SK-N-SH treated with all-trans-retinoic acid at 6 μM for 48 hours (cell line): ENCODE results near the gene GGTLC1.

Source experiments
- ATAC-seq: fragments of 200-7000 bp; cut with Tn5 transposase; 3 replicates; pipeline ENCODE4 v1.9.1; 2020; ENCODE audit warnings: mild to moderate bottlenecking, moderate library complexity
- ARNTL ChIP-seq: fragments of 450-650 bp; formaldehyde crosslinking; IDR thresholded peaks from 2 replicates; pipeline ENCODE4 v1.5.0; 2020; ENCODE audit warnings: low read depth, mild to moderate bottlenecking, moderate library complexity, borderline replicate concordance
- BACH2 ChIP-seq: fragments of 250-450 bp; sonication (Bioruptor Pico); IDR thresholded peaks from 2 replicates; pipeline ENCODE4 v1.9.0; 2021; ENCODE audit warnings: mild to moderate bottlenecking, borderline replicate concordance
- CREB5 ChIP-seq: fragments of 250-450 bp; sonication (Bioruptor Pico); IDR thresholded peaks from 2 replicates; pipeline ENCODE4 v1.5.1; 2020; ENCODE audit warnings: low read depth, mild to moderate bottlenecking, moderate library complexity
- CSDC2 ChIP-seq: fragments of 250-450 bp; sonication (Bioruptor Pico); IDR thresholded peaks from 2 replicates; pipeline ENCODE4 v1.5.0; 2020; ENCODE audit warnings: mild to moderate bottlenecking, moderate library complexity
- CSRNP3 ChIP-seq: fragments of 250-450 bp; sonication (Bioruptor Pico); IDR thresholded peaks from 2 replicates; pipeline ENCODE4 v1.5.1; 2021; ENCODE audit warnings: mild to moderate bottlenecking, moderate library complexity
- ESRRG ChIP-seq: fragments of 250-450 bp; sonication (Bioruptor Pico); IDR thresholded peaks from 2 replicates; pipeline ENCODE4 v1.6.1; 2021; ENCODE audit warnings: mild to moderate bottlenecking
- ISL1 ChIP-seq: fragments of 250-450 bp; sonication (Bioruptor Pico); IDR thresholded peaks from 2 replicates; pipeline ENCODE4 v2.1.2; 2022; ENCODE audit warnings: mild to moderate bottlenecking, moderate library complexity
- OSR1 ChIP-seq: fragments of 250-450 bp; sonication (Bioruptor Pico); IDR thresholded peaks from 2 replicates; pipeline ENCODE4 v1.8.0; 2022; ENCODE audit warnings: moderate library complexity, mild to moderate bottlenecking, inconsistent platforms
- PATZ1 ChIP-seq: fragments of 250-450 bp; sonication (Bioruptor Pico); IDR thresholded peaks from 2 replicates; pipeline ENCODE4 v1.8.0; 2020; ENCODE audit warnings: mild to moderate bottlenecking, moderate library complexity, borderline replicate concordance
- POU6F1 ChIP-seq: fragments of 250-450 bp; sonication (Bioruptor Pico); IDR thresholded peaks from 2 replicates; pipeline ENCODE4 v1.8.0; 2021; ENCODE audit warnings: low read depth, mild to moderate bottlenecking, moderate library complexity, borderline replicate concordance
- PPARA ChIP-seq: fragments of 250-450 bp; sonication (Bioruptor Pico); IDR thresholded peaks from 2 replicates; pipeline ENCODE4 v1.5.0; 2020; ENCODE audit warnings: mild to moderate bottlenecking, borderline replicate concordance
- RARB ChIP-seq: fragments of 250-450 bp; sonication (Bioruptor Pico); IDR thresholded peaks from 2 replicates; pipeline ENCODE4 v1.8.0; 2021; ENCODE audit warnings: mild to moderate bottlenecking, moderate library complexity
- SNAI2 ChIP-seq: fragments of 250-450 bp; sonication (Bioruptor Pico); IDR thresholded peaks from 2 replicates; pipeline ENCODE4 v1.5.0; 2020; ENCODE audit warnings: mild to moderate bottlenecking, moderate library complexity
- TOX ChIP-seq: fragments of 250-450 bp; sonication (Bioruptor Pico); IDR thresholded peaks from 2 replicates; pipeline ENCODE4 v1.8.0; 2021; ENCODE audit warnings: mild to moderate bottlenecking, moderate library complexity, borderline replicate concordance
- ZC3H10 ChIP-seq: fragments of 250-450 bp; sonication (Bioruptor Pico); IDR thresholded peaks from 2 replicates; pipeline ENCODE4 v1.5.1; 2021; ENCODE audit warnings: mild to moderate bottlenecking, moderate library complexity
- ZFP3 ChIP-seq: fragments of 250-450 bp; sonication (Bioruptor Pico); IDR thresholded peaks from 2 replicates; pipeline ENCODE4 v1.5.0; 2020; ENCODE audit warnings: mild to moderate bottlenecking, moderate library complexity
- ZFP30 ChIP-seq: fragments of 450-650 bp; formaldehyde crosslinking; IDR thresholded peaks from 2 replicates; pipeline ENCODE4 v1.5.0; 2022; ENCODE audit warnings: mild to moderate bottlenecking, moderate library complexity
- ZNF565 ChIP-seq: fragments of 450-650 bp; formaldehyde crosslinking; conservative IDR thresholded peaks from 2 replicates; pipeline ENCODE4 v1.5.0; 2020; ENCODE audit warnings: low read depth, mild to moderate bottlenecking, moderate library complexity
- ZNF70 ChIP-seq: fragments of 450-650 bp; formaldehyde crosslinking; IDR thresholded peaks from 2 replicates; pipeline ENCODE4 v1.5.0; 2020; ENCODE audit warnings: mild to moderate bottlenecking, moderate library complexity
- ZNF8 ChIP-seq: fragments of 450-650 bp; formaldehyde crosslinking; IDR thresholded peaks from 2 replicates; pipeline ENCODE4 v1.5.0; 2020; ENCODE audit warnings: mild to moderate bottlenecking, moderate library complexity

Gene GGTLC1

GRCh38 chr20:24022621-24023180 lies 34.1 kb upstream of the GGTLC1 start:
- no peak for ATAC-seq
- TF ChIP-seq ISL1 (no peak), PATZ1 (CRISPR knock-in tag) (no peak), OSR1 (no peak), ZC3H10 (CRISPR knock-in tag) (no peak), CSDC2 (CRISPR knock-in tag) (no peak), BACH2 (no peak), ESRRG (CRISPR knock-in tag) (no peak)

DNA sequence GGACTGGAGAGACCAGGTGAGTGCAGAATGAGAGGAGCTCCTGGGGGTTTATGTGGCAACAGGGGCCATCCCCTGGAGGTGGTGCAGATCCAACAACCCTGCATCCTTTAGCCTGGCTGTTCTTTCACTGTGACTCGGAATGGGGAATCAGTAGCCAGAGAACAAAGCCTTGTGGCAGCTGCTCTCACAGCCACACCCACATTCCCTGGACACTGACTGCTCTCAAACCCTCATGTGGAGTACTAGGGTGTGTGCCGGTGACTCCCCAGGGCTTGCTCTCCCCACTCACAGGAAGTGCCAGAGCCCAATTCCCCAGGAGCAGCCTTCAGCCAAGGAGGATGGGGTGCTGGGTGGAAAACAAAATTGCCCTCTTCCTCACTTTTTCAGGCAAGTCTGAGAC lies 30.2 kb upstream of the GGTLC1 start:
- no peak for ATAC-seq

GRCh38 chr20:24017458-24017755 lies 28.8 kb upstream of the GGTLC1 start:
- no peak for ATAC-seq

More for the DNA sequence above, 30.2 kb upstream of the GGTLC1 start:
- TF ChIP-seq CSDC2 (CRISPR knock-in tag) (no peak), ZC3H10 (CRISPR knock-in tag) (no peak), BACH2 (no peak), ZNF565 (CRISPR knock-in tag) (no peak), CSRNP3 (CRISPR knock-in tag) (no peak), ZNF8 (no peak), POU6F1 (CRISPR knock-in tag) (no peak), ZFP30 (no peak), ESRRG (CRISPR knock-in tag) (no peak), CREB5 (CRISPR knock-in tag) (no peak), RARB (no peak), ZFP3 (no peak), OSR1 (no peak), PPARA (CRISPR knock-in tag) (no peak), TOX (CRISPR knock-in tag) (no peak), ZNF70 (CRISPR knock-in tag) (no peak), SNAI2 (CRISPR knock-in tag) (no peak)
- TF ChIP-seq, all 23 proteins: peak for 0

More at GRCh38 chr20:24017458-24017755, 28.8 kb upstream of the GGTLC1 start:
- no peak for TF ChIP-seq CREB5 (CRISPR knock-in tag)
- no peak for TF ChIP-seq ARNTL (CRISPR knock-in tag)
- no peak for TF ChIP-seq ZFP30
- no peak for TF ChIP-seq RARB
